Activated CD8-positive, alpha-beta T cell treated with anti-CD3 and anti-CD28 coated beads for 36 hours (primary cell): Measurements from ENCODE around the gene CACNA2D3. TPM values are rescaled to one million over a fixed set of nuclear protein-coding genes. Genes with fewer than 3 reads are reported as not detected.

Source experiments
- ATAC-seq: fragments of 200-7000 bp; cut with Tn5 transposase; one replicate; pipeline ENCODE4 v1.10.0; 2021; ENCODE audit warnings: mild to moderate bottlenecking, moderate library complexity
- CTCF ChIA-PET: fragments of 350-600 bp; sonication (Branson Sonifier 250); formaldehyde crosslinking; loops from one replicate; lab custom pipeline; 2021; ENCODE audit warnings: antibody characterized with exemption; lab: Charles Lee
- POLR2A ChIA-PET: fragments of 350-600 bp; sonication (Branson Sonifier 250); formaldehyde crosslinking; loops from one replicate; lab custom pipeline; 2021; ENCODE audit warnings: antibody characterized with exemption; lab: Charles Lee
- DNase-seq: peaks from one replicate; pipeline ENCODE4 v3.0.0-alpha.2; 2020
- H3K27ac Mint-ChIP-seq: one replicate; pipeline ENCODE4 v1.8.0; 2021; ENCODE audit warnings: mild to moderate bottlenecking, mixed read lengths
- H3K27me3 Mint-ChIP-seq: one replicate; pipeline ENCODE4 v1.8.0; 2021; ENCODE audit warnings: mixed read lengths
- H3K36me3 Mint-ChIP-seq: one replicate; pipeline ENCODE4 v1.8.0; 2021; ENCODE audit warnings: low read depth, mixed read lengths
- H3K4me1 Mint-ChIP-seq: one replicate; pipeline ENCODE4 v1.8.0; 2021; ENCODE audit warnings: low read depth, mixed read lengths
- H3K4me3 Mint-ChIP-seq: one replicate; pipeline ENCODE4 v1.8.0; 2021; ENCODE audit warnings: mild to moderate bottlenecking, moderate library complexity, mixed read lengths
- H3K9me3 Mint-ChIP-seq: one replicate; pipeline ENCODE4 v1.8.0; 2021; ENCODE audit warnings: mixed read lengths
- CTCF ChIP-seq: fragments of 200-600 bp; IDR thresholded peaks from one replicate; pipeline ENCODE4 v1.8.0; 2022; ENCODE audit warnings: antibody characterized with exemption, mild to moderate bottlenecking
- intact Hi-C: fragments of 100-400 bp; cut with micrococcal nuclease; formaldehyde crosslinking; loops from one replicate; pipeline ENCODE4 v1.10.0; 2022
- total RNA-seq, 2 experiments: library from RNA; stranded (reverse); gene quantifications; one replicate each; pipeline ENCODE4 v1.2.3, GENCODE V29; 2021

CACNA2D3 gene
- total RNA-seq, 2 experiments from 2014 or later = not detected

- Mint-ChIP-seq H3K4me3 (no peak overlapping the region), H3K27ac (no peak overlapping the region), H3K27me3 (no peaks in the 10 kb centered on the region), H3K36me3 (no peaks in the 10 kb centered on the region), H3K9me3 (peaks cover 6% of the 10 kb centered on the region), H3K4me1 (no peaks in the 10 kb centered on the region)
- TF ChIP-seq CTCF = no peak
- DNase-seq = no peak
- intact Hi-C loops = no loop called here
- ChIA-PET POLR2A (no interaction called here), CTCF (no interaction called here)
- no peak for ATAC-seq
These were observed 688.0 kb downstream of the CACNA2D3 start for GRCh38 chr3:54810401-54810800.

GRCh38 chr3:54814224-54814623 lies 691.9 kb downstream of the CACNA2D3 start:
- Mint-ChIP-seq H3K27me3 (no peaks in the 10 kb centered on the region), H3K36me3 (no peaks in the 10 kb centered on the region), H3K9me3 (peaks cover 2% of the 10 kb centered on the region), H3K27ac (no peak overlapping the region), H3K4me1 (no peaks in the 10 kb centered on the region), H3K4me3 (no peak overlapping the region)
- no peak for ATAC-seq
- CTCF ChIA-PET = no interaction called here
- POLR2A ChIA-PET = no interaction called here
- no peak for TF ChIP-seq CTCF
- intact Hi-C loops = no loop called here
- DNase-seq = no peak

DNA sequence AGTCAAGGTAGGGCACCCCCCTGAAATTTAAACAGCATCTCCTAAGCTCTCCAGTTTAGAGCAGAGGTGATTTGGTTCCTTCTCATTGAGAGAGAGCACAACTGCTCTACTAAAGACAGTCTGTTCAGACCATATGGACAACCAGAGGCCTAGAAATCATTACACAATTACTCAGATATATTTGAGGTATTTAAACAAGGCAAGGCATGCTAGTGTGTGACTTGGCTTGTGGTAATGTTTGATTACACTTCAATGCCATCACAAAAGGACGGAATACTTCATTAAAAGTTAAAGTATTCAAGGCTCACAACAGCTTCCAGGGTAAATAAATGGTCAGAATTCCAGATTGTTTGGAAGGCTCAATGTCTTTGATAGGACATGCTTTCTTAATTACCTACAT lies 695.3 kb downstream of the CACNA2D3 start:
- ATAC-seq (no peak), DNase-seq (no peak)
- H3K27ac Mint-ChIP-seq = no peak overlapping the region
- ChIA-PET POLR2A (no interaction called here), CTCF (interaction anchor here (1.6 kb wide), 1 partner anchor 13 kb away, joined by 3 read pairs; no protein-coding TSS in a partner anchor)
- no peaks in the 10 kb centered on the region for H3K9me3 Mint-ChIP-seq
- no peaks in the 10 kb centered on the region for H3K36me3 Mint-ChIP-seq
- H3K4me3 Mint-ChIP-seq = no peak overlapping the region
- intact Hi-C loops = no loop called here
- no peaks in the 10 kb centered on the region for H3K27me3 Mint-ChIP-seq
- no peak for TF ChIP-seq CTCF
- H3K4me1 Mint-ChIP-seq = no peaks in the 10 kb centered on the region

- Mint-ChIP-seq H3K36me3 (no peaks in the 10 kb centered on the region), H3K9me3 (no peaks in the 10 kb centered on the region), H3K27me3 (no peaks in the 10 kb centered on the region), H3K4me3 (no peak overlapping the region), H3K27ac (no peak overlapping the region), H3K4me1 (no peaks in the 10 kb centered on the region)
- intact Hi-C loops = no loop called here
- POLR2A ChIA-PET = no interaction called here
- no peak for ATAC-seq
- no peak for DNase-seq
- CTCF ChIA-PET = no interaction called here
- TF ChIP-seq CTCF = no peak
These were observed 696.1 kb downstream of the CACNA2D3 start for GRCh38 chr3:54818486-54818885.

GRCh38 chr3:54818942-54819341 lies 696.6 kb downstream of the CACNA2D3 start:
- CTCF ChIA-PET = no interaction called here
- Mint-ChIP-seq H3K36me3 (no peaks in the 10 kb centered on the region), H3K4me1 (no peaks in the 10 kb centered on the region), H3K27ac (no peak overlapping the region), H3K4me3 (no peak overlapping the region), H3K9me3 (no peaks in the 10 kb centered on the region), H3K27me3 (no peaks in the 10 kb centered on the region)
- TF ChIP-seq CTCF = no peak
- intact Hi-C loops = no loop called here
- POLR2A ChIA-PET = no interaction called here
- no peak for DNase-seq
- ATAC-seq = no peak
